GM19468 (cell line): Measurements from ENCODE around the gene RRAD.
"Not testable (repeated sequence)": the region's sequence is repeated elsewhere in the genome, so short reads cannot be mapped to it uniquely, and the experiment has no call there.

Source experiments
- ATAC-seq: cut with Tn5 transposase; IDR thresholded peaks from one replicate; pipeline ENCODE4 v1.9.1; 2021; ENCODE audit warnings: mild to moderate bottlenecking, moderate library complexity, moderate number of reproducible peaks; ENCODE audit not compliant: unreplicated experiment; ENCODE audit errors: extremely low read depth

Gene RRAD

GRCh38 chr16:66904428-66904845 is 20.9 kb downstream of the RRAD start:
- no peak for ATAC-seq

- ATAC-seq, result no peak
Measured at GRCh38 chr16:66903544-66904427, 21.5 kb downstream of the RRAD start.

- ATAC-seq, result no peak
Measured at GRCh38 chr16:66902648-66903543, 22.4 kb downstream of the RRAD start.

DNA sequence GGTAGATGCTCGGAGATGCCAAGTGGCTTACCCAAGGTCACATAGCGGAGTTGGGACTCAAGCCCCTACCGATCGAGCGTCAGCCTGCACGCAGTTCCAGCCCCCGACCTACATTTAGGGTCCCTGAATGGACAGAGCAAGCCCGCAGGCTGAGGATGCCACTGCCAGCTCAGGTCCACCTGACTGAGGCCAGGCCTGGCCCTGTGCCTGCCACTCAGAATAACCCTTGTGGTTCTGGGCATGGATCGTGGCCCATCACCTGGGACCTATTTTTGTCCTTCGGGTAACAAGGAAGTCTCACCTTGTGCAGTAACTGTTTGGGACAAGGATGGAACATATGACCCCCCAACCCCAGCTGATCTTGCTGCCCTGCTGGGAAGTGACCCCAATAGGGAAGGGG is 23.7 kb downstream of the RRAD start:
- ATAC-seq, result no peak

- ATAC-seq, result no peak
Measured at GRCh38 chr16:66900721-66901441, 24.5 kb downstream of the RRAD start.

- no peak for ATAC-seq
Measured at GRCh38 chr16:66899945-66900710, 25.2 kb downstream of the RRAD start.

GRCh38 chr16:66899310-66899944 is 25.9 kb downstream of the RRAD start:
- ATAC-seq, result no peak

- ATAC-seq, result no peak
Measured at GRCh38 chr16:66898933-66899309, 26.4 kb downstream of the RRAD start.

DNA sequence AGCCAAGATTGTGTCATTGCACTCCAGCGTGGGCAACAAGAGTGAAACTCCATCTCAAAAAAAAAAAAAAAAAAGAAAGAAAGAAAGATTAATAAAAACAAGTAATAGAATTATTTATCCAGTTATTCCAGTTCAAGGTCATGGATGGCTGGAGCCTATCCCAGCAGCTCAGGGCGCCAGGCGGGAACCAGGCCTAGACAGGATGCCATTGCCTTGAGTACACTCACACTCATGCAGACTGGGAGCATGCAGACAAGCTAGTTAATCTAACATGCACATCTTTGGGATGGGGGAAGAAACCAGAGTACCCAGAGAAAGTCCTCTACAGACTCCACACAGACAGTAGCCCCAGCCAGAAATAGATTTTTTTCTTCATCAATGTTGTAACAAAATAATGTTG is 27.1 kb downstream of the RRAD start:
- ATAC-seq, result no peak

DNA sequence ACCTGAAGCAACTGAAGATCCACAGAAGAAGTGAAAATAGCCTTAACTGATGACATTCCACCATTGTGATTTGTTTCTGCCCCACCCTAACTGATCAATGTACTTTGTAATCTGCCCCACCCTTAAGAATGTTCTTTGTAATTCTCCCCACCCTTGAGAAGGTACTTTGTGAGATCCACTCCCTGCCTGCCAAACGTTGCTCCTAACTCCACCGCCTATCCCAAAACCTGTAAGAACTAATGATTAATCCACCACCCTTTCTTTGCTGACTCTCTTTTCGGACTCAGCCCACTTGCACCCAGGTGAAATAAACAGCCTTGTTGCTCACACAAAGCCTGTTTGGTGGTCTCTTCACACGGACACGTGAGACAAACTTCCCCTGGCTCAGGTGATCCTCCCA is 28.7 kb downstream of the RRAD start:
- not testable (repeated sequence) for ATAC-seq

GRCh38 chr16:66895999-66896398 is 29.3 kb downstream of the RRAD start:
- ATAC-seq, result no peak

DNA sequence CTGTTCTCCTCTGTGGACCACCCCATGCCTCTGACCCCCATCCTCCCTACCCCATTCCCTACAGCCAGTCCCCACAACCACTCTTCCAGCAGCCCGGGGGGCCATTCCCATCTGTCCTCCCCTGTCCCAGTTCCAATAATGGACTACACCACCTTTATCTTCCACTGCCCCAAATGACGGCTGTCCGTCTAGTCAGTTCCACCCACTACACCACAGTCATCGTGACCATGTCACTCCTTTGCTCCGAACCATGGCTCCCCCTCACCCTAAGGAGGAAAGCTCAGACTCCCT is 29.7 kb downstream of the RRAD start:
- ATAC-seq, result no peak

DNA sequence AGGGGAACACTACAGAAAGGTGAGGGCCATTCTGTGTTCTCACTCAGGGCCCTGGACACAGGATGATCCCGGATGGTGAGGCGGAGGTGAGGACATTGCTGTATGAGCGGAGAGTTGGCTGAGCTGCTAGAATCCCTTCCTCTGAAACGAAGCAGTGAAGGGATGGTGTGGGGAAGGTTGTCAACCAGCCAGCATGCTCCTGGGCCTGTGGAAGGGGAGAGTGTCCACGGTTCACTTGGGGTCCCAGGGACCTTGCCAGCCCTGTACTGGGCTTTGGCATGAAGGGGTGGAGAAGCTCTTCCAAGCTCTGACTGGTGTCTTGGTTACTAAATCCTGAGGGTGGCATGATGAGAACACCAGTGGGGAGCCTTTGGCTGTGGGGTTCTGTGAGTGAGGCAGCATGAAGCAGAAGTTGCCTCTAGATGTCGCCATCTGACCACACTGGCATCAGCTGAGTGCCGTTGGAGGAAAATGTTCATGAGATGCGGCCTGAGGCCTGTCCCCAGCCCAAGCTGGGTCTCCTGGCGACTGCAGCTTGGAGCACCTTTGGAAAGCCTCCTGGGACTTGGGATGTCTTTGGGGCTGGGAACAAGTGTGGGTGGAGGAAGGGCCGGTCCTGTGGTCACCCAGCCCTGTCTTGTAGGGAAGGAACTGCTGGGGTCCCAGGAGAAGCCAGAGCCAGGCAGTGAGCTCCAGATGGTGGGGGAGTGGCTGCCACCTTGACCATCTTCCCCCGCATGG is 30.2 kb downstream of the RRAD start:
- peak; percentile 66 for ATAC-seq

DNA sequence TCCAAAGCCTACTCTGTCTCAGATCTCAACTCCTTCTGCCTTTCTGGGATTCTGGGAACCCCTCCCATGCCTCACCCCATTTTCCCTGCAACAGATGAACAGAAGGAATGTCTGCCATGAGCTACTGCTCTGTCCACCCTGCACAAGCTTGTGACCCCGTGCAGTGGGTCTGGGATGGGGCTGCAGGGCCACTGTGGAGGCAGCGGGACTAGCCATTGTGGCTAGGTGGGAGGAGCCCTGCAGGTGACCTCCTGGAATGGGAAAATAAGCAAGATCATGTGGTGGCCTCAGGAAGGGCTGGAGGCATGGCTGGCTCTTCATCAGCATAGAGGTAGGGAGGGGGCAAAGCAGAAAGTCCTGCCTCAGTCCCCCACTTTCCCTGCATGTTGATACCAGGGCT is 31.3 kb downstream of the RRAD start:
- ATAC-seq, result no peak

DNA sequence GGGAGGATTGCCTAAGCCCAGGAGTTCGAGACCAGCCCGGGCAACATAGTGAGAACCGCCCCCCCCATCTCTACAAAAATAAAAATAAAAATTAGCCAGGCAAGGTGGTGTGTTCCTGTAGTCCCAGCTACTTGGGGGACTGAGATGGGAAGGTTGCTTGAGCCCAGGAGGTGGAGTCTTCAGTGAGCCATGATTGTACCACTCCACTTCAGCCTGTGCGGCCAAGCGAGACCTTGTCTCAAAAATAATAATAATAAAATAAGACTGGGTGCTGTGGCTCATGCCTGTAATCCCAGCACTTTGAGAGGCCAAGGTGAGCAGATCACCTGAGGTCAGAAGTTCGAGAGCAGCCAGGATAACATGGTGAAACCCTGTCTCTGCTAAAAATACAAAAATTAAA is 33.5 kb downstream of the RRAD start:
- no peak for ATAC-seq

- no peak for ATAC-seq
Measured at GRCh38 chr16:66891360-66891759, 34.0 kb downstream of the RRAD start.

DNA sequence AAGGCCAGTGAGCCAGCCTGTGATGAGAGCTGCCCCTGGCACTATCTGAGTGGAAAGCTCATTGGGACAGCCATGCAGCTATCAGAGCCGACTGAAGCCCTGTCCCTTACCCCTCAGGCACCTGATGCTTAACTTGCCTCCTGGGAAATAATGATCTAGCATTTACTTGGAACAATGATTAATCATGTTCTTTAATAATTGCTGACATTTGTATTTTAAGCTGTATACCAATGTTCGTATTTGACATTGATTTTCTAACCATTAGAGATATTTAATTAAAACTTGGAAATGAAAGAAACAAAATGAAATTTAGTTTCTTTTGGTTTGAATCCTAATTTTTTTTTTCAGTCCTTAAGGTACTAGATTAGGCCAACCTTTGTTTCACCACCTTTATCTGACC is 34.5 kb downstream of the RRAD start:
- no peak for ATAC-seq

- no peak for ATAC-seq
Measured at GRCh38 chr16:66889622-66890021, 35.7 kb downstream of the RRAD start.
